Activated CD4-positive, alpha-beta T cell treated with anti-CD3 and anti-CD28 coated beads for 36 hours (primary cell): ENCODE results near the gene GPATCH4. TPM values are rescaled to one million over a fixed set of nuclear protein-coding genes. Genes with fewer than 3 reads are reported as not detected.
"Not testable (repeated sequence)": the region's sequence is repeated elsewhere in the genome, so short reads cannot be mapped to it uniquely, and the experiment has no call there.

ENCODE experiments used
- ATAC-seq: fragments of 200-7000 bp; cut with Tn5 transposase; one replicate; pipeline ENCODE4 v1.10.0; 2021; ENCODE audit warnings: mild to moderate bottlenecking, moderate library complexity
- CTCF ChIA-PET: fragments of 350-600 bp; sonication (Branson Sonifier 250); formaldehyde crosslinking; loops from one replicate; lab custom pipeline; 2021; ENCODE audit warnings: antibody characterized with exemption; lab: Charles Lee
- POLR2A ChIA-PET: fragments of 350-600 bp; sonication (Branson Sonifier 250); formaldehyde crosslinking; loops from one replicate; lab custom pipeline; 2021; ENCODE audit warnings: antibody characterized with exemption, inconsistent platforms; lab: Charles Lee
- DNase-seq: peaks from one replicate; pipeline ENCODE4 v3.0.0-alpha.2; 2020
- H3K27ac Mint-ChIP-seq: one replicate; pipeline ENCODE4 v1.8.0; 2021; ENCODE audit warnings: mixed read lengths
- H3K27me3 Mint-ChIP-seq: one replicate; pipeline ENCODE4 v1.8.0; 2021; ENCODE audit warnings: mixed read lengths
- H3K36me3 Mint-ChIP-seq: one replicate; pipeline ENCODE4 v1.8.0; 2021; ENCODE audit warnings: low read depth, mixed read lengths
- H3K4me1 Mint-ChIP-seq: one replicate; pipeline ENCODE4 v1.8.0; 2021; ENCODE audit warnings: mixed read lengths
- H3K4me3 Mint-ChIP-seq: one replicate; pipeline ENCODE4 v1.8.0; 2021; ENCODE audit warnings: mild to moderate bottlenecking, moderate library complexity, mixed read lengths
- H3K9me3 Mint-ChIP-seq: one replicate; pipeline ENCODE4 v1.8.0; 2021; ENCODE audit warnings: low read depth, mixed read lengths
- intact Hi-C, 2 experiments: fragments of 100-400 bp; cut with DNase I in 1 of 2; cut with micrococcal nuclease in 1 of 2; formaldehyde crosslinking; loops; one replicate each; pipeline versions ENCODE4 v1.14.2 to v1.15.1; 2022 to 2024; cut with DNase I, micrococcal nuclease
- total RNA-seq, 2 experiments: library from RNA; stranded (reverse); gene quantifications; one replicate each; pipeline ENCODE4 v1.2.3, GENCODE V29; 2021

The GPATCH4 gene
- total RNA-seq, 2 experiments from 2014 or later, result 38.5 to 48.7 TPM

DNA sequence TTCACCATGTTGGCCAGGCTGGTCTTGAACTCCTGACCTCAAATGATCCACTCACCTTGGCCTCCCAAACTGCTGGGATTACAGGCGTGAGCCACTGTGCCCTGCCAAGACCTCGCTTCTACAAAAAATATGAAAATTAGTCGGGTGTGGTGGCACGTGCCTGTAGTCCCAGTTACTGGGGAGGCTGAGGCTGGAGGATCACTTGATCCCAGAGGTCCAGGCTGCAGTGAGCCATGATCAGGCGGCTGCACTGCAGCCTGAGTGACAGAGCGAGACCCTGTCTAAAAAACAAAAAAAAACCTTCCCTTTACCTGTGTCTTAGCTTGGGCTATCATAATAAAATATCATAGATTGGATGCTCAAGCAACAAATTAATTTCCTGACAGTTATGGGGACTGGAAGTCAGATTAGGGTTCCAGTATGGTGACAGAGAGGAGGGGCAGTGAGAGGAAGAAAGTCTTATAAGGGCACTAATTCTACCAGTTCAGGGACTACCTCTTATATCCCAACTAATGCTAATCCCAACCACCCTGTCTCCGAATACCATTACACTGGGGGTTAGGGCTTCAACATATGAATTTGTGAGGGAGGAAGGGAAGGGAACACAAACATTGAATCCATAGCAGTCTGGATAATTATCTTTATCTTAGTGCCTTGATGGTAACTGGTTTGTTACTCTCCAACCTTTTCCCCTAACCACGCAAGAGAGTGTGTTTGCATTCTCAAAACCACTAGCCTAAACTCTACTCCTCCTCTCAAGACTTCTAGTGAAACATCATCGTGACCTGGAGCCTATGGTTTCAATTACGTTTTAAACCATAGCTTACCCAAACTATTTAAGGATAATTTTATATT lies 10.7 kb downstream of the GPATCH4 start:
- no peaks in the 10 kb centered on the region for H3K9me3 Mint-ChIP-seq
- intact Hi-C loops, result loop anchor here (1.0 to 5.0 kb wide), 4 partner anchors 11 to 134 kb away; partner anchors contain the start of gene GPATCH4 (in 1 of the 2)
- H3K36me3 Mint-ChIP-seq, result peaks cover 20% of the 10 kb centered on the region
- H3K27ac Mint-ChIP-seq, result peak overlapping the region; percentile 93
- no peaks in the 10 kb centered on the region for H3K27me3 Mint-ChIP-seq
- H3K4me3 Mint-ChIP-seq, result peak overlapping the region; percentile 80
- ChIA-PET POLR2A (interaction anchor here (0.6 to 1.4 kb wide), 5 partner anchors 8 to 100 kb away, joined by 3 to 6 read pairs (median 4); partner anchors contain the start of gene GPATCH4), CTCF (interaction anchor here (0.5 to 2.4 kb wide), 13 partner anchors 9 to 397 kb away, joined by 3 to 19 read pairs (median 5); partner anchors contain the start of gene GPATCH4)
- H3K4me1 Mint-ChIP-seq, result peaks cover 24% of the 10 kb centered on the region
- DNase-seq (no peak), ATAC-seq (no peak)

DNA sequence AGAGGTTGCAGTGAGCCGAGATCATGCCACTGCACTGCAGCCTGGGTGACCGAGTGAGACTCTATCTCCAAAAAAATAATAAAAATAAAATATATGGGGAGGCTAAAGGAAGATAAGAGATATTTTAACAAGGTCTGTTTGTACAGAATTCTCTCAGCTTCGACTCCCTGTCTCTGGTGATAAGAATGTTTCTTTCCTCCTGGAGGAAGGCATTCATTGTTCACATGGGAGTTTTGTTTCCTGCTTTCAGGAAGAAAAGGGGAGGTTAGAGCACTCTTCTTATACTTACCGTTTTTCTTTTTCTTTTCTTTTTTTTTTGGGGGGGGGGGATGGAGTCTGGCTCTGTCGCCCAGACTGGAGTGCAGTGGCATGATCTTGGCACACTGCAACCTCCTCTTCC lies 11.7 kb downstream of the GPATCH4 start:
- Mint-ChIP-seq H3K27me3 (no peaks in the 10 kb centered on the region), H3K27ac (no peak overlapping the region), H3K9me3 (no peaks in the 10 kb centered on the region), H3K4me1 (peaks cover 24% of the 10 kb centered on the region), H3K36me3 (peaks cover 12% of the 10 kb centered on the region), H3K4me3 (no peak overlapping the region)
- no peak for ATAC-seq
- CTCF ChIA-PET, result interaction anchor here (0.6 to 1.6 kb wide), 4 partner anchors 15 to 132 kb away, joined by 3 to 8 read pairs (median 4); no protein-coding TSS in a partner anchor
- intact Hi-C loops, result no loop called here
- DNase-seq, result no peak
- POLR2A ChIA-PET, result interaction anchor here (0.6 kb wide), 1 partner anchor 99 kb away, joined by 6 read pairs; no protein-coding TSS in a partner anchor

GRCh38 chr1:156587927-156588326 lies 13.4 kb downstream of the GPATCH4 start:
- ATAC-seq, POLR2A ChIA-PET, H3K9me3 Mint-ChIP-seq, H3K27me3 Mint-ChIP-seq, H3K36me3 Mint-ChIP-seq, DNase-seq, intact Hi-C loops, H3K4me3 Mint-ChIP-seq, H3K27ac Mint-ChIP-seq: not testable (repeated sequence)
- CTCF ChIA-PET, result interaction anchor here (0.7 to 1.5 kb wide), 4 partner anchors 10 to 107 kb away, joined by 3 to 8 read pairs (median 4); partner anchors contain the start of gene GPATCH4
- H3K4me1 Mint-ChIP-seq, result peaks cover 29% of the 10 kb centered on the region

DNA sequence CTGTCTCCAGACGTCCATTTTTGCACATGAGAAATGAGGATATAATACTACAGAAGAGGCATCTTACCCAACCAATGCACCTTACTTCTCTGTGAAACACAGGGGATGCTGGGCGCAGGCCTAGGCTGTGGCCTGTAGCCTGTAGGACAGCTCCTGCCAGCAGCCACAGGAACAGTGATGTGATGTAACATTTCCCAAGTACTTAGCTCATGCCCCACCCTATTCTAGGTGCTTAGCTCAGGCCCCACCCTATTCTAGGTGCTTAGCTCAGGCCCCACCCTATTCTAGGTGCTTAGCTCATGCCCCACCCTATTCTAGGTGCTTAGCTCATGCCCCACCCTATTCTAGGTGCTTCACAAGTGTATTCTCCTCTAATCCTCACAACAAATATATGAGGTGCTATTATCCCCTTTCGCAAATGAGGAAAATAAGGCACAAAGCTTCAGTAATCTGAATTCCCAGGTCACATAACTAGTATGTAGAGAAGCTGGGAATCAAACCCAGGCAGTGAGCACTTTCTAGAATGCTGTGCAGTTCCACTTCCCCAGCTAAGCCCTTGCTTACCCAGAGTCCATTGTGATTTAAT lies 14.3 kb downstream of the GPATCH4 start:
- DNase-seq (no peak), ATAC-seq (no peak)
- H3K27me3 Mint-ChIP-seq, result no peaks in the 10 kb centered on the region
- no peak overlapping the region for H3K4me3 Mint-ChIP-seq
- H3K9me3 Mint-ChIP-seq, result no peaks in the 10 kb centered on the region
- H3K4me1 Mint-ChIP-seq, result peaks cover 29% of the 10 kb centered on the region
- peaks cover 1% of the 10 kb centered on the region for H3K36me3 Mint-ChIP-seq
- ChIA-PET CTCF (interaction anchor here (0.7 to 1.6 kb wide), 6 partner anchors 12 to 201 kb away, joined by 3 to 5 read pairs (median 4); no protein-coding TSS in a partner anchor), POLR2A (no interaction called here)
- intact Hi-C loops, result no loop called here
- H3K27ac Mint-ChIP-seq, result no peak overlapping the region

- ChIA-PET CTCF (interaction anchor here (1.2 to 1.6 kb wide), 5 partner anchors 13 to 201 kb away, joined by 3 to 7 read pairs (median 5); no protein-coding TSS in a partner anchor), POLR2A (no interaction called here)
- H3K9me3 Mint-ChIP-seq, result no peaks in the 10 kb centered on the region
- DNase-seq, result no peak
- ATAC-seq, result no peak
- no peaks in the 10 kb centered on the region for H3K27me3 Mint-ChIP-seq
- intact Hi-C loops, result no loop called here
- peaks cover 1% of the 10 kb centered on the region for H3K36me3 Mint-ChIP-seq
- H3K4me3 Mint-ChIP-seq, result no peak overlapping the region
- peaks cover 32% of the 10 kb centered on the region for H3K4me1 Mint-ChIP-seq
- no peak overlapping the region for H3K27ac Mint-ChIP-seq
Measured at GRCh38 chr1:156586323-156586722, 15.0 kb downstream of the GPATCH4 start.

DNA sequence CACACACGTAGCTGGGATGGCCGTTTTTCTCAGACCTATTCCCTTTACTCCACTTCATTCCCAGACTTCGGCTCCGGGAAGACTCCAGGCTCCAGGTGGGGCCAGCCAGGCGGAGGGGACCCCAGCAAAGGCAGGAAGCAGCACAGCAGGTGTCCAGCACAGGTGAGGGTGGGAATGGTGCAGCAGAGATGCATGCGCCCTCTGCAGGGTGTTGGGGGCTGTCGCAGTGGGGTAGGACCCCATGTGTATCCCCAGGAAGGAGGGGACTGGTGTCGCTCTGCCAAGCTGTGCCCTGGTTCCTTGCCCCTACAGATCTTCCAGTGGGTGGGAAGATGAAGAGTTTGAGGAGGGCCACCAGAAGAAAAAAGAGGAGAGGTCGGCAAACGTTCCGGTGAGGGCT lies 16.5 kb downstream of the GPATCH4 start:
- DNase-seq, result no peak
- Mint-ChIP-seq H3K4me3 (no peak overlapping the region), H3K27ac (no peak overlapping the region), H3K36me3 (peaks cover 1% of the 10 kb centered on the region), H3K4me1 (peaks cover 27% of the 10 kb centered on the region), H3K27me3 (no peaks in the 10 kb centered on the region), H3K9me3 (no peaks in the 10 kb centered on the region)
- CTCF ChIA-PET, result interaction anchor here (0.5 to 1.9 kb wide), 6 partner anchors 8 to 139 kb away, joined by 3 to 7 read pairs (median 4); no protein-coding TSS in a partner anchor
- ATAC-seq, result no peak
- POLR2A ChIA-PET, result no interaction called here
- intact Hi-C loops, result loop anchor here (1.0 to 5.0 kb wide), 4 partner anchors 23 to 129 kb away; no protein-coding TSS in a partner anchor

- peaks cover 1% of the 10 kb centered on the region for H3K36me3 Mint-ChIP-seq
- DNase-seq, result peak; percentile 88
- H3K9me3 Mint-ChIP-seq, result no peaks in the 10 kb centered on the region
- peak; percentile 43 for ATAC-seq
- intact Hi-C loops, result loop anchor here (1.0 to 5.0 kb wide), 4 partner anchors 24 to 128 kb away; no protein-coding TSS in a partner anchor
- H3K27ac Mint-ChIP-seq, result peak overlapping the region; percentile 51
- H3K4me1 Mint-ChIP-seq, result peaks cover 27% of the 10 kb centered on the region
- POLR2A ChIA-PET, result no interaction called here
- CTCF ChIA-PET, result interaction anchor here (0.9 to 1.9 kb wide), 3 partner anchors 9 to 138 kb away, joined by 3 to 4 read pairs (median 4); no protein-coding TSS in a partner anchor
- H3K4me3 Mint-ChIP-seq, result peak overlapping the region; percentile 74
- H3K27me3 Mint-ChIP-seq, result no peaks in the 10 kb centered on the region
Measured at GRCh38 chr1:156583821-156584622, 17.3 kb downstream of the GPATCH4 start.

- CTCF ChIA-PET, result interaction anchor here (0.6 to 3.4 kb wide), 20 partner anchors 9 to 367 kb away, joined by 3 to 19 read pairs (median 4); partner anchors contain the start of genes GPATCH4 and NAXE
- Mint-ChIP-seq H3K4me3 (peak overlapping the region; percentile 74), H3K27me3 (no peaks in the 10 kb centered on the region)
Measured at GRCh38 chr1:156582388-156583017, 18.8 kb downstream of the GPATCH4 start.

DNA sequence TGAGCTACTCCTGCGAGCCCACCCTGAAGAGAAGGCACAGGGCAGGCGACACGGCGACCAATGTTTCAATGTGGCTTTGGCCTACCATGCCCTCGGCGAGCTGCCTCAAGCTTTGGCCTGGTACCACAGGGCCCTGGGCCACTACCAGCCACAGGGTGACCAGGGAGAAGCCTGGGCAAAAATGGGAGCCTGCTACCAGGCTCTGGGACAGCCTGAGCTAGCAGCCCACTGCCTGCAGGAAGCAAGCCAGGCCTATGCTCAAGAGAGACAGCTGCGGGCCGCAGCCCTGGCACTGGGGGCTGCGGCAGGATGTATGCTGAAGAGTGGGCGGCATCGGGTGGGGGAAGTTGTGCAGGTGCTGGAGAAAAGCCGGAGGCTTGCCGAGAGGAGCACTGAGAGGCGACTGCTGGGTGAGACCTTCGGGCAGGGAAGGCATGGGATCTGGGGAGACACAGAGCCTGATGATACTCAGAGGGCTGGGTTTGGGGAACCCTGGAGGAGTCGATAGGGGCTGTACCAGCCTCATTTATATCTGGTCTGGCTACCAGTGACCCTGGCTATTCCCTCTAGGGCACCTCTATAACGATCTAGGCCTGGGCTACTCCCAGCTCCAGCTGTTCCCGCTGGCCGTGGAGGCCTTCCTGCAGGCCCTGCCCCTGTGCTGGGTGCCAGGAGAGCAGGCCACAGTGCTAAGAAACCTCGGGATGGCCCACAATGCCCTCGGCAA lies 19.5 kb downstream of the GPATCH4 start:
- peak overlapping the region; percentile 88 for H3K27ac Mint-ChIP-seq
- intact Hi-C loops, result loop anchor here in 1 of 2 experiments (5.0 kb wide), 1 partner anchor 100 kb away; no protein-coding TSS in a partner anchor
- H3K4me1 Mint-ChIP-seq, result peaks cover 27% of the 10 kb centered on the region
- H3K9me3 Mint-ChIP-seq, result no peaks in the 10 kb centered on the region
- CTCF ChIA-PET, result interaction anchor here (0.6 to 3.4 kb wide), 26 partner anchors 10 to 366 kb away, joined by 3 to 19 read pairs (median 4); partner anchors contain the start of genes CRABP2, GPATCH4 and NAXE
- POLR2A ChIA-PET, result interaction anchor here (0.6 to 1.7 kb wide), 3 partner anchors 9 to 186 kb away, joined by 3 to 6 read pairs (median 3); no protein-coding TSS in a partner anchor
- H3K27me3 Mint-ChIP-seq, result no peaks in the 10 kb centered on the region
- peak; percentile 57 for ATAC-seq
- DNase-seq, result peak; percentile 67
- H3K36me3 Mint-ChIP-seq, result peaks cover 1% of the 10 kb centered on the region
- peak overlapping the region; percentile 74 for H3K4me3 Mint-ChIP-seq

More at GRCh38 chr1:156582388-156583017, 18.8 kb downstream of the GPATCH4 start:
- Mint-ChIP-seq H3K4me1 (peaks cover 27% of the 10 kb centered on the region), H3K9me3 (no peaks in the 10 kb centered on the region), H3K36me3 (peaks cover 1% of the 10 kb centered on the region), H3K27ac (peak overlapping the region; percentile 88)
- DNase-seq (peak; percentile 71), ATAC-seq (peak; percentile 82)
- intact Hi-C loops, result loop anchor here in 1 of 2 experiments (5.0 kb wide), 1 partner anchor 100 kb away; no protein-coding TSS in a partner anchor
- POLR2A ChIA-PET, result interaction anchor here (0.6 to 1.7 kb wide), 2 partner anchors 9 to 186 kb away, joined by 3 to 6 read pairs; no protein-coding TSS in a partner anchor
